Fibroblast of the aortic adventitia (primary cell): ENCODE results near the gene PLEKHA3. TPM values are rescaled to one million over a fixed set of nuclear protein-coding genes. Genes with fewer than 3 reads are reported as not detected.
"Not testable (repeated sequence)": the region's sequence is repeated elsewhere in the genome, so short reads cannot be mapped to it uniquely, and the experiment has no call there.

Experiments used
- DNase-seq: peaks from one replicate; pipeline ENCODE4 v3.0.0-alpha.2; 2010; ENCODE audit warnings: low read depth
- H3K4me3 ChIP-seq: 2 replicates; pipeline ENCODE4 v1.5.1; 2011; ENCODE audit warnings: low read depth, mild to moderate bottlenecking, control low read depth, low read length, moderate library complexity
- CTCF ChIP-seq: IDR thresholded peaks from 2 replicates; pipeline ENCODE4 v1.5.1; 2011; ENCODE audit warnings: mild to moderate bottlenecking, low read length, control low read depth, inconsistent platforms; ENCODE audit not compliant: insufficient read depth
- total RNA-seq: library from RNA; depleted of rRNA; stranded (reverse); fragments of >200 nt; gene quantifications from 2 replicates; pipeline ENCODE4 v1.2.3, GENCODE V29; 2012; ENCODE audit warnings: low replicate concordance

The PLEKHA3 gene
- total RNA-seq, 1 donor, result 10.0 TPM

GRCh38 chr2:178521304-178522150 lies 41.3 kb downstream of the PLEKHA3 start:
- no peak for DNase-seq
- H3K4me3 ChIP-seq, result no peak overlapping the region
- no peak for TF ChIP-seq CTCF

- DNase-seq, result peak; percentile 74
- peak; percentile 80 for TF ChIP-seq CTCF
- peak overlapping the region; percentile 75 for H3K4me3 ChIP-seq
Observed at GRCh38 chr2:178522950-178523595, 42.8 kb downstream of the PLEKHA3 start.

GRCh38 chr2:178523596-178524134 lies 43.4 kb downstream of the PLEKHA3 start:
- no peak for TF ChIP-seq CTCF
- peak; percentile 6 for DNase-seq
- peak overlapping the region; percentile 75 for H3K4me3 ChIP-seq

GRCh38 chr2:178525010-178525409 lies 44.8 kb downstream of the PLEKHA3 start:
- H3K4me3 ChIP-seq, DNase-seq: not testable (repeated sequence)

- not testable (repeated sequence) for DNase-seq, H3K4me3 ChIP-seq
Observed at GRCh38 chr2:178525460-178525859, 45.2 kb downstream of the PLEKHA3 start.

- DNase-seq, result no peak
- no peak for TF ChIP-seq CTCF
- no peak overlapping the region for H3K4me3 ChIP-seq
Observed at GRCh38 chr2:178526256-178526655, 46.0 kb downstream of the PLEKHA3 start.

GRCh38 chr2:178527592-178527991 lies 47.3 kb downstream of the PLEKHA3 start:
- no peak for DNase-seq
- TF ChIP-seq CTCF, result no peak
- H3K4me3 ChIP-seq, result no peak overlapping the region
